GM21737 (cell line): ENCODE results near the gene RGS7BP.
A peak's percentile ranks its signal among the peaks of the same experiment; 100 is the strongest.

Experiments
- ATAC-seq: cut with Tn5 transposase; IDR thresholded peaks from one replicate; pipeline ENCODE4 v1.9.1; 2021; ENCODE audit warnings: mild to moderate bottlenecking, moderate library complexity; ENCODE audit not compliant: unreplicated experiment

RGS7BP gene

GRCh38 chr5:64505769-64506566 is at the start of gene RGS7BP:
RGS7BP (plus strand) TSS chr5:64506015; CDS start chr5:64506625, 610 bp downstream.
- no peak for ATAC-seq

- no peak for ATAC-seq
These were observed 48.0 kb upstream of the RGS7BP start for GRCh38 chr5:64457846-64458245.

DNA sequence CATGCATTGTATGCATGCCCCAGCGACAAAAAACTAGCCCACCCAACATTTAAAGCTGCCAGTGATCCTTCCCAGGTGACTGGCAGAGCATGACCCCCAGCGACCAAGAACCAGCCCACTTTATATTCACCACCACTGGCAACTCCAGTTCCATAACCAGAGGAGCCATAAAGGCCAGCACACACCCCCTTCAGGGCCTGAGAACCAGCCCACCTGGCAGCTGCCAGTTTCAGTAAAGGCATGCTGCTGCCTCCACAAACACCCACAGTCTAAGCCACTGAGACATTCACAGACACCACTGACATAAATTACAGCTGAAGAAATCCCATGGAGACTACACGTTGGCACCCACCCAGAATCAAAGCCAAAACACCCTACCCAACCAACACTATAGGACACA is 46.9 kb upstream of the RGS7BP start:
- ATAC-seq = no peak

DNA sequence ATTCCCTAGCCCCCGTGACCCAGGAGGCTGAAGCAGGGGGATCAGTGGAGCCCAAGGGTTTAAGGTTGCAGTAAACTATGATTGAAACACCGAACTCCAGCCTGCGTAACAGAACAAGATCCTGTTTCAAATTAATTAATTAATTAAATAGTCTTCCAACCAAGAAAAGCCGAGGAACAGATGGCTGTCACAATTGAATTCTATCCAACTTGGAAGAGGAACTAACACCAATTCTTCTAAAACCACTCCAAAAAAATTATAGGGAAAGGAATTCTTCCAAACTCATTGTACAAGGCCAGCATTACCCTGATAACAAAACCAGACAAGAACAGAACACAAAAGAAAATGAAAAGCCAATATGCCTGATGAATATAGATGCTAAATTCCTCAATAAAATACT is 43.4 kb upstream of the RGS7BP start:
- ATAC-seq = no peak

- ATAC-seq = no peak
These were observed 19.7 kb upstream of the RGS7BP start for GRCh38 chr5:64486163-64486562.

GRCh38 chr5:64487283-64487682 is 18.5 kb upstream of the RGS7BP start:
- no peak for ATAC-seq

DNA sequence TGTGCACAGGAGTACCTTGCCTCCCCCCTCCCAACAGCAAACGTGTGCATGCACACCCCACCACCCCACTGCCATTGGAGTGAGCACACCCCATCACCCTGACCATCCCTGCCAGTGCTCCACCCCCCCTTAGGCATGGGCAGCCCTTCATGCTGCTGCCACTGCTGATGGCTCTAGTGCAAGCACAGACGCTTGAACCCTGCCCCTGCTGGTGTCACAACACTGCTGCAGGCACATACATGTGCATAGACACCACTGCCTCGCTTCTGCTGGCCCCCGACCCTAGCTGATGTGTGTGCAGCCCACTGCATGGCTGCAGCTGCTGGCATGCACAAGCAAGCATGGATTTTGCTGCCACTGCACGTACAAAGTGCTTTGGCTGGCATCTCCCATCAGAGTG is 16.0 kb upstream of the RGS7BP start:
- ATAC-seq = no peak

DNA sequence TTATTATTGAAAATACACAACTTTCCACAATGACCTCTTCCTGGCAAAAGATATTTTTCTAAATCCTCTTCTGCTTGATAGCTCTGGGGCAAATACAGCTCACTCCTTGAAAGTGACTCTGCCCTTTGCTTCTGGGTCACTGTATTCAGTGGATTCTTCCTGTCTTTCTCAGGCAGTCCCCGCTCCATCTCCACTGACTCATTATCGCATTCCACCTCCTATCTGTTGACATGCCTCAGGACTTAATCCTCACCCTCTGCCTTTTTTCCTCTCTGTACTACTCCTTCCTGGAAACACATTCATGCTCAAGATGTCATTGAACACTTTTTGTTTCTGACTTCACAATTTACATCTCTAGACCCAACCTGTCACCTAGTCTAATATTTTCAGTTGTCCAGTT is 8.4 kb upstream of the RGS7BP start:
- no peak for ATAC-seq

GRCh38 chr5:64502196-64502595 is 3.6 kb upstream of the RGS7BP start:
- ATAC-seq = no peak

- no peak for ATAC-seq
These were observed 900 bp downstream of the RGS7BP start for GRCh38 chr5:64506567-64507263.

DNA sequence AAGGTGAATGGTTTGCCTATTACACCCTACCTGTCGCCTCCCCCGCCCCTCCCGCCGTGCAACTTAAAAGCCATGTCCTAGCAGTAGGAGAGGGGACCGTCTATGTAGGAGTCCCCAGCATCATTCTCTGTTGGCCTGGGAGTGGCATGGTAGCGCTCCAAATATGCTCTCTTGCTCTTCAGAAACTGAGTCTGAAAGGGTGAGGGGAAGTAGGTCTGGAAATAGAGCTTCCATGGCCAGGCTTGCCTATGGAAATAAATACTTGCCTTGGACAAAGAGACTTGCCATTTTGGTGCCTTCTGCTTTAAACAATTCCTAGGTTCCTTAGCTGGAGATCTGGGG is 1.4 kb downstream of the RGS7BP start:
- ATAC-seq = no peak

- ATAC-seq = no peak
These were observed 4.0 kb downstream of the RGS7BP start for GRCh38 chr5:64509828-64510227.

- no peak for ATAC-seq
These were observed 7.7 kb downstream of the RGS7BP start for GRCh38 chr5:64513492-64513891.

GRCh38 chr5:64514612-64515011 is 8.8 kb downstream of the RGS7BP start:
- ATAC-seq = no peak

DNA sequence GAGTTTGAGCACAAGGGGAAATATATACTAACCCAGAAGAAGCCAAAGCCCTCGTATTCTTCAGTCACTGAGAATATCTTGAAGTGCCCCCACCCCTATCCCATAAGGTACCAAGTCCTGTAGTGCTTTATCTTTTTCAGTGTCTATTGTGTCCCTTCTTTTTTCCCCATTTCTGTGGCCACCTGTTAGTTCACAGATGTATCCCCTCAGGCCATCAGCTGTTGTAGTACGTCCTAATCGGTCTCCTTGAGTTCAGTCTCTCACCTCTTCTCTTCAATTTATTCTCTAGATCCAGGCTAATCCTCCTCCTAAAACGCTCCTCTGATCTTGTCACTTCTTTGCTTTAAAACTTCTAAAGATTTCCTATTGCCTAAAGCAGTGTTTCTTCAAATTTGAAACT is 10.4 kb downstream of the RGS7BP start:
- no peak for ATAC-seq

GRCh38 chr5:64518793-64519192 is 13.0 kb downstream of the RGS7BP start:
- ATAC-seq = peak; percentile 84

DNA sequence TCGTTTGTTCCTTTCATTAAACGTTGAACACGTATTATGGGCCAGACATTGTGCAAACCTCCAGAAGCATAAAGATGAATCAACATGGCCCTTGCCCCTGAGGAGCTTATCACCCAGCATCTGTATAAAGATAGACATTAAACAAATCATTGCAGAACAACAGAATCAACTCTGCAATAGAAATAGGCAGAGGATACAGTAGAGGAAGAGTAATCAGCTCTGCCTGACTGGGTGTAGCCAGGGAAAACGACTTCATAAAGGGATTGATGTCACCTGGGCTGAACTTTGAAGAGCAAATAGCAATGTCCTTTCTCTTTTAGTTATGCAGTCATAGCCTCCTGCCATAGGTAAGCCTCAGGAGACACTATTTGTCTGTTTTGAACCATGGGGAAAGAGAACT is 13.4 kb downstream of the RGS7BP start:
- no peak for ATAC-seq

GRCh38 chr5:64526734-64527439 is 21.1 kb downstream of the RGS7BP start:
- ATAC-seq = no peak

DNA sequence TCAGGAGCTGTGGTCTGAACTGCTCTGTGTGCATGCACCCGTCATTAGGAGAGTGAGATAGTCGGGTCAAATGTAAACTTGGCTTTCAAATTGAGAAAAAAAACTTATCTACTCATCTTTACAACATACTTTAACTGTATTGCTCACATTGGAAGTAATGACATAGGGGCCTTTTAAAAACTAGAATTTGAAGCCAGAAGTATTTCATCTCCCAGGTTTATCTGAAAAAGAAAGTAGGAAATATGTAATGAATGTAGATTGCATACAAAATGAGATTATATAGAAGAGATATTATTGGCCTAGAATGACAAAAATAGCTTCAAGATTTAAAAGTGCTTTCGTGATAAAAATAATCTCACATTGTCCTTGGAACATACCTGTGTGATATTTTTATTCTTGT is 24.3 kb downstream of the RGS7BP start:
- no peak for ATAC-seq

- ATAC-seq = no peak
These were observed 26.4 kb downstream of the RGS7BP start for GRCh38 chr5:64532212-64532611.

DNA sequence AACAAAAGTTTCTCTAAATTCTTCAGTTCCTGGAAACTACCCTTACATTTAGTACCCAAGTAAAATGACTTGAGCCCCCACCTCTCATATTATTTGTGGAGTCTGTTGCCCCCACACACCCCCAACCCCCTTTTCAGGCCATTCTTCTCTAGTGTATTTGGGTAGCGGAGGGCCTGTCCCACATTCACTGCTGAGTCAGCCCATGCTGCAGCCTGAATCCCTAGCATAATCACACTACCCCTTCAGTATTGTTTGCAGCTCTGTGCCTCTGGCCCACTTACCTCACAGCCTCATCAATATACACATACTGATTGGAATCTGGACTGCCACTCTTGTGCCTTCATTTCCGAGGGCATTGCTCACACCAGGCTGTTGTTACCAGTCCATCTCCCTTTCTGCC is 26.8 kb downstream of the RGS7BP start:
- ATAC-seq = no peak

DNA sequence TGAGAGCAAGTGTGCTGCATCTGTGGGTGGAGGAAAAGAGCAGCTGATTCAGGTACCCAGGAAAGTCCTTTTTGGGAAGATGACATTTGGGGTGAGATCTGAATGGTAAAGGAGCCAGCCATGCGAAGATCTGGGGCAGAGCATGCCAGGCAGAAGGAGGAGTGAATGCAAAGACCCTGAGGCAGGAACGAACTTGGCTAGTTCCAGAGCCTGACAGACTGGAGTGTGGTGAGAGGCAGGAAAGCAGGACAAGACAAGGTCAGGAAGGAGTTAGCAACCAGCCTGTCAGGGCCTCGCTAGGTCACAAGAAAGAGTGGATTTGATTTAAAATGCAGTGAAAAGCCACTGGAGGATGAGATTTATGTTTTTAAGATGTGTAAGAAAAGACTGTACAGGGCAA is 28.2 kb downstream of the RGS7BP start:
- no peak for ATAC-seq
